Peyer's patch (tissue), 4 donors: ENCODE measurements around the gene TMEFF2. TPM values are rescaled to one million over a fixed set of nuclear protein-coding genes. Genes with fewer than 3 reads are reported as not detected.
"Not testable (repeated sequence)": the region's sequence is repeated elsewhere in the genome, so short reads cannot be mapped to it uniquely, and the experiment has no call there.

Experiments used
- DNase-seq, 3 donors: peaks; one replicate each; pipeline ENCODE4 v3.0.0-alpha.2; 2017 to 2019
- H3K27ac ChIP-seq, 4 donors: fragments of 200-600 bp; sonication (generic); one replicate each; pipeline ENCODE4 v1.5.1; 2016 to 2019
- H3K27me3 ChIP-seq, 2 donors: fragments of 200-600 bp; sonication (generic); one replicate each; pipeline ENCODE4 v1.5.1; 2019
- H3K36me3 ChIP-seq, 3 donors: fragments of 200-600 bp; sonication (generic); one replicate each; pipeline ENCODE4 v1.5.1; 2016 to 2019
- H3K4me1 ChIP-seq, 4 donors: fragments of 200-600 bp; sonication (generic); one replicate each; pipeline ENCODE4 v1.5.1; 2016 to 2019
- H3K4me3 ChIP-seq, 4 donors: fragments of 200-600 bp; sonication (generic); 1 replicate in 3 of 4; 2 replicates in 1 of 4; pipeline ENCODE4 v1.5.1; 2016 to 2019; ENCODE audit warnings: mild to moderate bottlenecking in 1 of 4
- H3K9me3 ChIP-seq, 4 donors: fragments of 200-600 bp; sonication (generic); one replicate each; pipeline ENCODE4 v1.5.1; 2016 to 2019; ENCODE audit warnings: mild to moderate bottlenecking in 1 of 4
- CTCF ChIP-seq, 6 experiments: fragments of 450-650 bp in 4 of 6; fragments of 200-600 bp in 2 of 6; sonication (generic) in 1 of 6; IDR thresholded peaks; one replicate each; pipeline ENCODE4 v1.5.1; 2017 to 2019; ENCODE audit warnings: antibody characterized with exemption in 6 of 6, mild to moderate bottlenecking in 3 of 6, moderate library complexity in 1 of 6
- POLR2A ChIP-seq, 2 donors: fragments of 450-650 bp; IDR thresholded peaks; one replicate each; pipeline ENCODE4 v1.5.1; 2017; ENCODE audit warnings: antibody characterized with exemption in 2 of 2, mild to moderate bottlenecking in 2 of 2, moderate library complexity in 2 of 2
- total RNA-seq, 4 donors: library from RNA; depleted of rRNA; stranded (reverse); fragments of >200 nt; gene quantifications; one replicate each; pipeline ENCODE4 v1.1.0, GENCODE V29; 2016

Gene TMEFF2
- total RNA-seq, 4 donors from 2014 or later: 0.35 to 1.6 (median 0.68) TPM

- no peaks in the 10 kb centered on the region for H3K27me3 ChIP-seq
- no peak for DNase-seq
- no peaks in the 10 kb centered on the region for H3K9me3 ChIP-seq
- TF ChIP-seq POLR2A (IDR thresholded peaks at IDR 0.05) (no peak), CTCF (IDR thresholded peaks at IDR 0.05) (no peak)
- no peak overlapping the region for H3K27ac ChIP-seq
- H3K36me3 ChIP-seq: no peaks in the 10 kb centered on the region
- H3K4me1 ChIP-seq: no peaks in the 10 kb centered on the region
- no peak overlapping the region for H3K4me3 ChIP-seq
These were observed 77.0 kb downstream of the TMEFF2 start for GRCh38 chr2:192117705-192118104.

- not testable (repeated sequence) for H3K4me3 ChIP-seq, H3K27me3 ChIP-seq, DNase-seq, H3K36me3 ChIP-seq, H3K9me3 ChIP-seq, H3K27ac ChIP-seq, H3K4me1 ChIP-seq
These were observed 83.2 kb downstream of the TMEFF2 start for GRCh38 chr2:192111536-192111935.

GRCh38 chr2:192099742-192100141 is 95.0 kb downstream of the TMEFF2 start:
- H3K9me3 ChIP-seq: no peaks in the 10 kb centered on the region
- H3K27ac ChIP-seq: no peak overlapping the region
- H3K36me3 ChIP-seq: no peaks in the 10 kb centered on the region
- no peak for TF ChIP-seq CTCF (IDR thresholded peaks at IDR 0.05)
- DNase-seq: no peak
- H3K4me3 ChIP-seq: no peak overlapping the region
- no peaks in the 10 kb centered on the region for H3K27me3 ChIP-seq
- no peaks in the 10 kb centered on the region for H3K4me1 ChIP-seq

- Histone ChIP-seq H3K27me3 (no peaks in the 10 kb centered on the region), H3K27ac (no peak overlapping the region), H3K9me3 (no peaks in the 10 kb centered on the region), H3K36me3 (no peaks in the 10 kb centered on the region), H3K4me1 (no peaks in the 10 kb centered on the region), H3K4me3 (no peak overlapping the region)
- no peak for DNase-seq
- TF ChIP-seq POLR2A (IDR thresholded peaks at IDR 0.05): no peak
- no peak for TF ChIP-seq CTCF (IDR thresholded peaks at IDR 0.05)
These were observed 95.8 kb downstream of the TMEFF2 start for GRCh38 chr2:192098814-192099491.

- Histone ChIP-seq H3K27me3 (no peaks in the 10 kb centered on the region), H3K36me3 (no peaks in the 10 kb centered on the region), H3K4me1 (no peaks in the 10 kb centered on the region), H3K4me3 (no peak overlapping the region), H3K9me3 (no peaks in the 10 kb centered on the region), H3K27ac (no peak overlapping the region)
- TF ChIP-seq POLR2A (IDR thresholded peaks at IDR 0.05) (no peak), CTCF (IDR thresholded peaks at IDR 0.05) (no peak)
- DNase-seq: no peak
These were observed 103.3 kb downstream of the TMEFF2 start for GRCh38 chr2:192091476-192091875.

GRCh38 chr2:192090911-192091310 is 103.8 kb downstream of the TMEFF2 start:
- no peaks in the 10 kb centered on the region for H3K36me3 ChIP-seq
- TF ChIP-seq CTCF (IDR thresholded peaks at IDR 0.05) (no peak), POLR2A (IDR thresholded peaks at IDR 0.05) (no peak)
- H3K4me1 ChIP-seq: no peaks in the 10 kb centered on the region
- DNase-seq: no peak
- no peak overlapping the region for H3K4me3 ChIP-seq
- H3K27me3 ChIP-seq: no peaks in the 10 kb centered on the region
- no peaks in the 10 kb centered on the region for H3K9me3 ChIP-seq
- no peak overlapping the region for H3K27ac ChIP-seq
